NCI-H446 treated with DMSO at 0.1 percent for 48 hours (cell line): ENCODE data around the gene PIK3R2.
A peak's percentile ranks its signal among the peaks of the same experiment; 100 is the strongest.

ENCODE experiments used
- DNase-seq: peaks from one replicate; lab custom pipeline; 2025; lab: John Stamatoyannopoulos, UW

Gene PIK3R2

DNA sequence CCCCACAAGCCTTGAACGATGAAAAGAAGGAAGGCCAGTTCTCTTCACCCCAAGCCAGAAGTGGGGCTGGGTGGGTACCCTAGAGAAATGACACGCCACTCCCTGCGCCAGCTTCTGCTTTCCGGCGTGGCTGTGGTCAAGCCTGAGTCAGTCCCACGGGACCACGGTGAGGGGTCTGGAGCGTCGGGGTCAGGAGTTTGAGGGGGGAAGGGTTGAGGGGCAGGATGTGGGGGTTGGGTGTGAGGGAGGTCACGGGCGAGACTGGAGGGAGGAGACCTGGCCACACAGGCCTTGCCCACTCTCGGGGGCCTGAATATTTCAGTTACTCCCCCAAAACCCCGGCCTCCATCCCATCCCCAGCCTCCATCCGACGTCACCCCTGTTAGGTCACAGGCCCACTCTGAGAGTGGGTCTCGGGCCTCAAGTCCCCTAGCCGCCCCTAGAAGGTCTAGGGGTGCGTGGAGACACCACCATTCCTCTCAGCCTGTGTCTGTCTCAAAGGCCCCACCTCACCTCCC is 20.1 kb downstream of the PIK3R2 start:
- DNase-seq: no peak

DNA sequence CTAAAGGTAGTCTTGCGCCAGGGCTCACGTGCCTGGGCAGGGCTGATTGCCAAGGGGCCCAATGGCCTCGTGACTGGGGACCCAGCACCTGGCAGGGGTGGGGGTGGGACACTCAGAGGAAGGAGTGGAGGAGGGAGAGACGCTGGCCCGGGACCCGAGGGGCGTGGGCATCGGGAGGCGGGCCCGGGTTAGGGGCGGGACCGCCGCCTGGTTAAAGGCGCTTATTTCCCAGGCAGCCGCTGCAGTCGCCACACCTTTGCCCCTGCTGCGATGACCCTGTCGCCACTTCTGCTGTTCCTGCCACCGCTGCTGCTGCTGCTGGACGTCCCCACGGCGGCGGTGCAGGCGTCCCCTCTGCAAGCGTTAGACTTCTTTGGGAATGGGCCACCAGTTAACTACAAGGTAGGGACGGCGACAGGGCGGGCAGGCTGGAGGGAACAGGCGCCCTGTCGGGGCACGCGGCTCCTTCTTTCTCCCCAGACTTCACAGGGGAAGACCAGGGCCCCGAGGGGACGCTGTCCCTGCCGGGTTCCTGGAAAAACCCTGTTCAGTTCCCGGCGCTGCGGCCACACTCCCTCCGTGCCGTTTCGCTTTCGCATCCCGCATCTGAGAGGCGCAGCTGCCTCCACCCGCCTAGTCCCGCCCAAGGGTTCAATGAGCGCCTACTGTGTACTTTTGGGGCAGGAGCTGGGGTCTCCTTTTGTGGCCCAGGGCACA is 20.8 kb downstream of the PIK3R2 start, which contains the start of gene IFI30:
Gene IFI30 (plus strand): TSS at position 242 of the 717 bp plus-strand sequence. CDS start 29 bp downstream, at position 271.
- no peak for DNase-seq

DNA sequence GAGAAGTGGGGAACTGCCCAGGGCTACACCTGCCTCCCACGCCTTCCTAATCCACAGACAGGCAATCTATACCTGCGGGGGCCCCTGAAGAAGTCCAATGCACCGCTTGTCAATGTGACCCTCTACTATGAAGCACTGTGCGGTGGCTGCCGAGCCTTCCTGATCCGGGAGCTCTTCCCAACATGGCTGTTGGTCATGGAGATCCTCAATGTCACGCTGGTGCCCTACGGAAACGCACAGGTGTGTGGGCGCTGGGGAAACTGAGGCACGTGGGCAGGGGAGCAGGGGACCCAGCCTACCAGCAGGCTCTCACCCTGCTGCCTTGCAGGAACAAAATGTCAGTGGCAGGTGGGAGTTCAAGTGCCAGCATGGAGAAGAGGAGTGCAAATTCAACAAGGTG is 22.0 kb downstream of the PIK3R2 start:
- DNase-seq: no peak

DNA sequence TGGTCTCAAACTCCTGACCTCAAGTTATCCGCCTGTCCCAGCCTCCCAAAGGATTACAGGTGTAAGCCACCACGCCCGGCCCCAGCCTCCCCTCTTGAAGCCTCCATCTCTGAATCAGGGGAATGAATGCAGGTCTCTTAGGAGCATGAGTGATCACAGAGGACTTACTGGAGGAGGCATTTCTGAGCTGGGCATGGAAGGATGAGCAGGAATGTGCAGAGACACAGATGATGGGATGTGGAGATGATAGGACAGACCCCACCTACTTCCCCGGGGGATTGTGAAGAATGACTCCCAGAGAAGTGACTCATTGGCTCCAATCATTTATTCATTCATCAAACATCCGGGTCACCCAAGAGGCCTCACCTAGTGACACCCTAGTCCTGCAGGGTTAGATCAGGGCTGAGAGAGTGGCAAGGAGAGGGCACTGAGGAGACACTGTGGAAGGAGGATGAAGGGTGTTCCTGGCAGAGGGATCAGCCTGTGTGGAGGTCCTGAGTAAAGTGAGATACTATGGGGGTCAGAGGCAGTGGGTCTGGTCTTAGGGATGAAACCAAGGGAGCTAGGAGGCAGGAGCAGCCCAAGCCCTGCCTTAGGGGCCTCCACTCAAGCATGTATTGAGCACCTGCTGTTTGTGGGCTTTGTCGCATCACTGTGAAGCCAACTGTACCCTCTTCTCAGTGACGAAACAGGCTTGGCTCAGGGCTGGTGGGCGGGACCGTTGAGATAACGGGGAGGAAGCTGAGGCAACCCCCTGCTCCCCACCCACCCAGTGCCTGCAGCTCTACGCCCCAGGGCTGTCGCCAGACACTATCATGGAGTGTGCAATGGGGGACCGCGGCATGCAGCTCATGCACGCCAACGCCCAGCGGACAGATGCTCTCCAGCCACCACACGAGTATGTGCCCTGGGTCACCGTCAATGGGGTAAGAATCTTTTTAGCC is 23.7 kb downstream of the PIK3R2 start:
- DNase-seq: no peak

DNA sequence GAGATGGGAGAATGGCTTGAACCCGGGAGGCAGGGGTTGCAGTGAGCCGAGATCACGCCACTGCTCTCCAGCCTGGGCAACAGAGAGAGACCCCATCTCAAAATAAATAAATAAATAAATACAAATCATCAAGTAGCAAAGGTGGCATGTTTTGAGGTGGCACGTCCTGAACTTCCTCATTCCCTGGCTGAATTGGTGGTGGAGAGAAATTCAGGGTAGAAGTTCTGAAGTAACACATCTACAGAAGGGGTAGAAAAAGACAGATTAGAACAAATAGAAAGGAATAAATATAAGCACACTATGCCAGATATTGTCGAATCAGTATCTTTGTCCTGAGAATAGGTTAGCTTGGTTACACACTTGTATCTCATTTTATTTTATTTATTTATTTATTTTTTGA is 27.0 kb downstream of the PIK3R2 start:
- no peak for DNase-seq

DNA sequence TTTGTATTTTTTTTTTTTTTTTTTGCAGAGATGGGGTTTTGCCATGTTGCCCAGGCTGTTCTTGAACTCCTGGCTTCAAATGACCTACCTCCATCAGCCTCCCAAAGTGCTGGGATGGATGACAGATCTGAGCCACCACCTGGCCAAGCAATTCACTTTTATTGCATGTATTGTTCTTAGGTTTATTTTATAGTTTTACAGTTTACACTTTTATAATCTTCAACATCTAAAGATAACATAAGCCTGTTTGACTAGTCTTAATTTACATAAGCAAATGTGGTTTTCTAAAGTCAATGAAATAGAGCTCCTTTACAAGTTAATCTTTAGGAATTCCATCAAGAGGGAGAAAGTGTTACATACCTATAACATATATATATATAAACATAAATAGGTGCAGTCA is 30.6 kb downstream of the PIK3R2 start:
- DNase-seq: no peak

DNA sequence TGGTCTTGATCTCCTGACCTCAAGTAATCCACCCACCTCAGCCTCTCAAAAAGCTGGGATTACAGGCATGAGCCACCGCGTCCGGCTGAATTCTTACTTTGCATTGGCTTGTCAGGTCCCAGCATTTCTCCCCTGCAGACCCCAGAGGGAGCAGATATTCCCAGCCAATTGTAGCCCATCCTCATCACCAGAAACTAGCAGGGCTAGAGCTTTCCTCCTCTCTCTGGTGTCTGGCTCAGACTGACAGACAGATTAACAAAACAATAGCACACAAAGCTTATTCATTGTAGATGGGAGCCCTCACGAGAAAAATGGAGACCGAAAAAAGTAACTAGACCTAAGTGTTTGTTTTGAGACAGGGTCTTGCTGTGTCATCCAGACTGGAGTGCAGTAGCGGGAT is 32.6 kb downstream of the PIK3R2 start:
- DNase-seq: no peak

DNA sequence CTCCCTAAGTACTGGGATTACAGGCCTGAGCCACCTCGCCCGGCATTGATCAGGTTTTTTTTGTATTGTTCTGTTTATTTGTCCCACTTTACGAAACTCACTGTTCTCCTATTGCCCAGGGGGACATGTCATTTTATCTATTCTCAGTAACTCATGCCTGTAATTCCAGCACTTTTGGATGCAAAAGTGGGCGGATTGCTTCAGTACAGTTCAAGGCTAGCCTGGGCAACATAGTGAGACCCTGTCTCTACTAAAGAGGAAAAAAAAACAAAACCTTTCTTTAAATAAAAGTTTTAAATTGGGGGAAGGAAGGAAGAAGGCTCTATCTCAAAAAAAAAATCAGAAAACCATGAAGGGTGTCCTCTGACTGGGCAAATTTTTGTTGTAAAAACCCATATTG is 37.3 kb downstream of the PIK3R2 start:
- DNase-seq: no peak

DNA sequence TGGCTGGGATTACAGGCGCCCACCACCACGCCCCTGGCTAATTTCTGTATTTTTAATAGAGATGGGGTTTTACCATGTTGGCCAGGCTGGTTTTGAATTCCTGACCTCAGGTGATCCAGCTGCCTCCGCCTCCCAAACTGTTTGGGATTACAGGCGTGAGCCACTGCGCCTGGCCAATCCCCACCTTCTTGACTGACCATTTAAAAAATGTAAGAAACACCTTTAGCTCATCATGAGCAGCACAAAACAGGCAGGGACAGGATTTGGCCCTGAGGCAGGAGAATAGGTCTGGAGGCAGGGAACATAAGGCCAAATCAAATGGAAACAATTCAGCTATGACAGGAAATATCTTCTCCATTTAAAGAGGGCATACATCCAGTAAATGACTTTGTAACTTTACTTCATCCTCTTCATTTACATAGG is 38.7 kb downstream of the PIK3R2 start:
- DNase-seq: no peak

DNA sequence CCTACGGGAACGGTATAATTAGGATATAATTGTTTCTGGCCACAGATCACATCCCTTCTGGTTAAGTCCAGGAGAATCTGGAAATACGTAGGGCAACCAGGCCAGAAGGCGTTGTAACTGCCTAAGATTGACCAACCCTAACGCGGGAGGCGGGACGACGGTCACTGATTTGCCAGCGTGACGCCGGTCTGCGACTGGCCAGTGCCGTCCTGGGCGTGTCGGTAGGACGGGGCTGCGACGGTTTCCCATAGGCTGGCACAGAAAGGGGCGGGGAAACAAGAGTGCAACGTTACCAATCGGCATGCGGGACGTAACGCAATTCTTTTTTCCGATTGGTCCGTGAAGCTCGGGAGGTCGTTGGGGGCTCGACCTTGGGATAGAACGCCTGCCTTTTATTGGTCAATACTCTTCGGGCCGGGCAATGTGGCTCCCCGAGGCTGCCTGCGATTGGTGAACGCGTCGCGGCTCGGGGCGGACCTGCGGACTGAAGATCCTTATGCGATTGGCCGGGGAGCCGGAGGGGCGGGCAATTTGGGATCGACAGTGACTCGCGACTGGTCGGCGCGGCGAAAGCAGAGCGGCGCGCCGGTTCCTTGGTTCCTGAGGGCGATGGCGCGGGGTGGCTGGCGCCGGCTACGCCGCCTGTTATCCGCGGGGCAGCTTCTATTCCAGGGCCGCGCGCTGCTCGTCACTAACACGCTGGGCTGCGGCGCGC is 39.9 kb downstream of the PIK3R2 start, which contains the start of gene MPV17L2:
Gene MPV17L2 (plus strand): TSS at position 546 of the 715 bp plus-strand sequence. CDS start 64 bp downstream, at position 610.
- DNase-seq: peak; percentile 100

DNA sequence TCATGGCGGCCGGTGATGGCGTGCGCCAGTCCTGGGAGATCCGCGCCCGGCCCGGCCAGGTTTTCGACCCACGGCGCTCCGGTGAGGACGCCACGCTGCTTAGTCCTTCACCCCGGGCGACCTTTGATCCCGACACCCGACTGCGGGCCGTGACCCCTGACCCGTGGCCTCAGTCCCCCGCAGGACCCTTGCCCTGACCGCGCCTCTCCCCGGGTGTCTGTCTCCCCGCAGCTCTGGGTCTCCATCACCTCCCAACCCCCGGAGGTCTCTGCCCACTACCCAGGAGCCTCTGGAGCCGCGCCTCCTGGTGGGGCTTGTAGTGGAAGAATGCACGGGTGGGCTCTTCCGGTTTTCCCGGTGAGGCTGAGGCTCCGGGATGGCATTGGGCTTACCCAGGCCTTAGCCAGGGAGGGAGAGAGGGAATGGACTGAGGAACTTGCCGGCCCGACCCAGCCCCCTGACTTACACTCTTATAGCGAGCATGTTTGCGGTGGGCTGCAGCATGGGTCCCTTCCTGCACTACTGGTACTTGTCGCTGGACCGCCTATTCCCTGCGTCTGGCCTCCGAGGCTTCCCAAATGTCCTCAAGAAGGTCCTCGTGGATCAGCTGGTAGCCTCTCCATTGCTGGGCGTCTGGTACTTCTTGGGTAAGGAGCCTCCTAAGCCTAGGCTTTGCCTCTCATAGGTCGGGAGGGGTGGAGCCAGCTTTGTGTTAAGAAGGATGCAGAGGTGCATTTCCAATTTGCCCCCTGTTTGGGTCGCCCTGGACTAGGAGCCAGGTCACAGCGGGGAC is 40.6 kb downstream of the PIK3R2 start:
- no peak for DNase-seq

DNA sequence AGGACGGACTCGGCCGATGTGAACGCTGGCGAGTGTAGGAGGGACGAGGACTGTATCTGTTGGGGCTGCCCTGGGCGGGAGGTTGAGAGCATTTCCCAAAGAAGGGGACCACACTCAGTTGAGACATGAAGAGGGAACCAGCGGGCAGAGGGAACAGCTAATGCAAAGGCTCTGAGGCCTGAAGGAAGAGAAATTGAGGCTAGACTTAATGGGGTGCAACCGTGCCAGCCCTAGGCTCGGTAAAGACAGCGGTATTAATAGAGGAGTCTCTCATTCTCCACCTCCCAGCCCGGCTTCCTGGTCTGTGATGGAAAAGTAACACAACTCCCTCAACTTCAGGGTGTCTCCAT is 41.2 kb downstream of the PIK3R2 start:
- no peak for DNase-seq

DNA sequence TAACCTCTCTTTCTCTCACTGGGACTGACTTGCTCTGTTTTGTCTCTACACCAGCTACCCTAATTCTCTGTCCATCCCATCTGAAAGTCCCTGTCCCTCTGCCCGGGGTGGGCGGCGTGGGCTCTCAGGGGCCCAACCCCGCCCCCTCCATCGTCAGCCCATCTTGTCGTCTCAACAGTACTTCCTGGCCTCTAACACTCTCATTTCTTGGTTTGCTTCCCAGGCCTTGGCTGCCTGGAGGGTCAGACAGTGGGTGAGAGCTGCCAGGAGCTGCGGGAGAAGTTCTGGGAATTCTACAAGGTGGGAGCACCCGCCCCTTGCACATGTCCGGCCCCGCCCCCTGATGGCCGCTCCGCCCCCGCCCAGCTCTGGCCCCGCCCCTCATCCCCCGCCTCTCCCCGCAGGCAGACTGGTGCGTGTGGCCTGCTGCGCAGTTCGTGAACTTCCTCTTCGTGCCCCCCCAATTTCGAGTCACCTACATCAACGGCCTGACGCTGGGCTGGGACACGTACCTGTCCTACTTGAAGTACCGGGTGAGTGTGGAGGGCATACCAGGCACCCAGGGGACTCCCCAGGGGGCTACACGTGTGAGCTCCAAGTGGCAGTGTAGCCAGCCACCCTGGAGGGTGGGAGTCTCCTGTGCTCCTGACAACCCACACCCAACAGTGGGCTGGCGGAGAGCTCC is 41.7 kb downstream of the PIK3R2 start:
- no peak for DNase-seq

DNA sequence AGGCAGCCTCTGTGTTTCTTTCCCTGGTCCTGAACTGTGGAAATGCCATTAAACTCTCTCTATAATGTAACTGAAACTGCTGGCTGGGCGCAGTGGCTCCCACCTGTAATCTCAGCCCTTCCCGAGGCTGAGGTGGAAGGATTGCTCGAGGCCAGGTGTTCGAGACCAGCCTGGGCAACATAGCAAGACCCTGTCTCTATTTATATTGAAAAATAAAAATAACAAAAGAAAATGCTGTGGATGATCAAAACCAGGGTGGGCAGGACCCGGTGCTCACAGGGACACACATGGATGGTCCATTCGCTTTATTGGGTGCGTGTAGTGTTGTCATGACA is 43.5 kb downstream of the PIK3R2 start:
- no peak for DNase-seq

DNA sequence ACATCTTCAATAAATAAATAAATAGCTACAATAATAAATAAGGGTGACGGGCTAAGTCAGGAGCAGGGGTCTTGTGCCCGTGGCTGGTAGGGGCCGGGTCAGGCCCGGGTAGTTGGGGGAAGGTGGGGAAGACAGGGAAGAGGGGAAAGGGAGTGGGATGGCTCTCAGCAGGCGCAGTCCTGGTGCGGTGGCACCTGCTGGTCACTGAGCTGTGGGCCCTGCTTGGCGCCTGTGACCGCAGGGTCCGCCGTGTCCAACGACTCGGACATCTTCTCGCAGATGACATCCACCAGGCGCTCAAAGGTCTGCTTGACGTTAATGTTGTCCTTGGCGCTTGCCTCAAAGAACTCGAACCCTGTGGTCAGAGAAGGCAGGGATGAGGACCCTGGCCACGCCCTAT is 44.3 kb downstream of the PIK3R2 start:
- DNase-seq: no peak

DNA sequence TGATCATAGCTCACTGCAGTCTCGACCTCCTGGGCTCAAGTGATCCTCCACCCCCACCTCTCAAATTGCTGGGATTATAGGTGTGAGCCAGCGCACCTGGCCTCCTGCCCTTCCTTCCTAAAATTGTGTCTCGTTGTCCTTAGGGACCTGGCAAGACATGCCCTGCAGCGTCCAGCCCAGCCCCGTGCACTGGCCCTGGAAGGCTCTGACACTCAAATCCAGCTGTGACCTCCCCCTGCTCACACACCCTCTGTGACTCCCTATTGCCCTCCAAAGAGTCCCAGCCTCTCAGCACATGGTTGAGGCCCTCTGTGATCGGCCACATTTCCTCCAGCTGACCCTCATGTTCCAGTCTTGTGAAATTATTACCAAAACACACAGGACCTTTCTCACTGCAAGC is 45.0 kb downstream of the PIK3R2 start:
- DNase-seq: no peak

DNA sequence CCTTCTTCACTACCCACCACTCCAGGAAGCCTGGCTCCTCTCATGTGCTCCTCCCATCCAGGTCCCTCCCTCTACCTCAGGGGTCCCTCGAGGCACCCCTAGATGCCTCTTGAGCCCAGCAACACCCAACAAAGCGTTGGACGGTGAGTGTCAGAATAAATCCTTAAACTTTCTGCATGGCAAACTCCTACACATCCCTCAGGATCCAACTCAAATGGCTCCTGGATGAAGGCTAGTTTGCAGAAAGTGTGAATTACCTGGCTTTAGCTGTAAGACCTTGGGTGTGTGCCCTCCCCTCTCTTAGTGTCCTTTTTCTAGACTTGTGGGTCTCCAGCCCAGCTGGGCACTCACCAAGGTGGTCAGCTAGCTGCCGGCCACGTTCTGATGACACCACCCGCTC is 45.4 kb downstream of the PIK3R2 start:
- DNase-seq: no peak

DNA sequence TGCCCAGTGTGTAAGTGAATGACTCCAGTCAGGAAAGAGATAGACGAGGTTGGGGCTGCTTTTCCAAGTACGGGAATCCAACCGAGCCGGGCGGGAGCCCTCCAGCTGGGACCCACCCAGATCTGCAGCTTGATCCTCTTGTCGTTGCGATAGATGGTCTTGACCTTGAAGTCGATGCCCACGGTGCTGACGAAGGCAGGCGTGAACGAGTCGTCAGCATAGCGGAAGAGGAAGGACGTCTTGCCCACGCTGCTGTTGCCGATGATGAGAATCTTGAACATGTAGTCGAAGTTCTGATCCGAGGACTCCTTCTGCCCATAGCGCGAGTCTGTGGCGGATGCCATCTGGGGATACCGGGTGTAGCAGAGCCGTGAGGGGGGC is 49.4 kb downstream of the PIK3R2 start:
- DNase-seq: no peak

DNA sequence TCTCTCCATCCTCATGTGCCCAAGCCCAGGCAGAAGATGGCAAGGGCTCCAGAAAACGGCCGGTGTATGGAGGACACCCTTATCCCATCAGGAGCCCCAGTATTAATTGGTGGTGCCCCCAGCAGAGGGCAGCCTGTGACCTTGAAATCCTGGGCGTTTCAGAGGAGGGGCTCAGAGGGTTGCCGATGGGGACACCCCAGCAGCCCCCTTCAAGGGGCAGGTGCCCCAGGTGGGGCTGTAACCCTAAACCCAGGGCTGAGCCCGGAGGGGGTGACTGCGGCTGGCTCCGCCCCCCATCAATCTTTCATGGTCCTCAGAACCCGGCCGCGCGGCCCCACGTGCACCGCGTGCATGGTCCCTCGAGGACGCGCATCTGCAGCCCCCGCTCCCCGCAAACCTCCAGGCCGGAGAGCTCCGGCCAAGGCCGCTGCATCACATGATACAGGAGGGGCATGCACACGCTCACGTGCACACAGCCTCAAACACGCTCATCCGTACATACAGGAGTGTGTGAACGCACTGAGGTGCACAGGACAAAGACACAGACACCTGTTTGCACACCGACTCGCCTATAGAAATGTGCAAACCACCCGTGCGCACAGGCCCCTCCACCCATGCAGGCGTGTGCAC is 49.9 kb downstream of the PIK3R2 start:
- DNase-seq: no peak

DNA sequence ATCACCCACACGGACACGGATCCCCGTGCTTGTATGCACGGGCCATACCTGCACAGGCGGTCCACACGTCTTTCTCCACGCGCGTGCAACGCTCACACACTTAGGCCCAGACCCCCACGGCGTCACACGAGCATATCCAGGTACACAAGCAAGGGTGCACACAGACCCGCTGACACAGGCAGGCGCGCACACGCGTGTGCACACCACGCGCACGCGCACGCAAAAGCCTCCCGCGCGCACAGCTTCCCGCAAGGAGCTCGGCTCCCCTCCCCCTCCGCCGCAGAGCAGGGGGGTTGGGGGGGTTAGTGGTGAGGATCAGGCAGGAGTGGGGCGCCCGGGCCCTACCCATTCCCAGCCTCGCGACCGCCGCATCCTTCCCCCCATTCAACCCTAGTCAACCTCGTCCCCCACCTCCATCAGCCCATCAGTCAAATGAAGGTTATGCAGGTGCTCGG is 50.5 kb downstream of the PIK3R2 start:
- no peak for DNase-seq
